T1000 (cell line): ENCODE measurements around the gene EXOC8.

ENCODE experiments used
- DNase-seq: peaks from one replicate; lab custom pipeline; 2025; ENCODE audit warnings: mixed read lengths; lab: John Stamatoyannopoulos, UW

EXOC8 gene, protein sequence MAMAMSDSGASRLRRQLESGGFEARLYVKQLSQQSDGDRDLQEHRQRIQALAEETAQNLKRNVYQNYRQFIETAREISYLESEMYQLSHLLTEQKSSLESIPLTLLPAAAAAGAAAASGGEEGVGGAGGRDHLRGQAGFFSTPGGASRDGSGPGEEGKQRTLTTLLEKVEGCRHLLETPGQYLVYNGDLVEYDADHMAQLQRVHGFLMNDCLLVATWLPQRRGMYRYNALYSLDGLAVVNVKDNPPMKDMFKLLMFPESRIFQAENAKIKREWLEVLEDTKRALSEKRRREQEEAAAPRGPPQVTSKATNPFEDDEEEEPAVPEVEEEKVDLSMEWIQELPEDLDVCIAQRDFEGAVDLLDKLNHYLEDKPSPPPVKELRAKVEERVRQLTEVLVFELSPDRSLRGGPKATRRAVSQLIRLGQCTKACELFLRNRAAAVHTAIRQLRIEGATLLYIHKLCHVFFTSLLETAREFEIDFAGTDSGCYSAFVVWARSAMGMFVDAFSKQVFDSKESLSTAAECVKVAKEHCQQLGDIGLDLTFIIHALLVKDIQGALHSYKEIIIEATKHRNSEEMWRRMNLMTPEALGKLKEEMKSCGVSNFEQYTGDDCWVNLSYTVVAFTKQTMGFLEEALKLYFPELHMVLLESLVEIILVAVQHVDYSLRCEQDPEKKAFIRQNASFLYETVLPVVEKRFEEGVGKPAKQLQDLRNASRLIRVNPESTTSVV

DNA sequence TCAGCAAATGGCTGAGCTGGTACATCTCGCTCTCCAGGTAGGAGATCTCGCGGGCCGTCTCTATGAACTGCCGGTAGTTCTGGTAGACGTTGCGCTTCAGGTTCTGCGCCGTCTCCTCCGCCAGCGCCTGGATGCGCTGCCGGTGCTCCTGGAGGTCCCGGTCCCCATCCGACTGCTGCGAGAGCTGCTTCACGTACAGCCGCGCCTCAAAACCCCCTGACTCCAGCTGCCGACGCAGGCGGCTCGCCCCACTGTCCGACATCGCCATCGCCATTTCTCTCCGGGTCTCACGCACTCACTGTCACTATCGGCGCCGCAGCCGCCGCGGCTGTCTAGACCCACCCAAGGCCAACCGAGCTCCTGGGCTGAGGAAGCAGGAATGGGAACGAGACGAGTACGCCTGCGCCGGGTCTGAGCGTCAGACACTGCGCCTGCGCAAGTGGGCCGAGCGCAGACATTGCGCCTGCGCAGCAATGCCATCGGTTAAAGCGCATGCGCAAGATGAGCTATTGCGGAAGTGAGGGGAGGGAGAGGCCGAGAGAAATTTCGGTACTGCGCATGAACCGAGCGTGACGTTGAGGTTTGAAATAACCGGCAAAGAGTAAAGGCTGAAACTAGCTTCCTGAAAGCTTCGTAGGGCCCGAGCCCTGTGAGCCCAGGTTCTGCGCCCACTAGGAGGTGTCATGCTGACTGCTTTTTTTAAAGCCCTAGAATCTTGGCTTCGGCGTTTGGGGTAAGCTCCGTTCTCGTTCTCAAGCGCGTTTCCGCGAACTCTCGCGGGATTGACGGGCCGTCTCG, at the start of gene EXOC8:
Gene EXOC8 (minus strand): TSS at position 381 of the 798 bp plus-strand sequence. CDS start 107 bp downstream, at position 274.
- DNase-seq: peak; percentile 96

DNA sequence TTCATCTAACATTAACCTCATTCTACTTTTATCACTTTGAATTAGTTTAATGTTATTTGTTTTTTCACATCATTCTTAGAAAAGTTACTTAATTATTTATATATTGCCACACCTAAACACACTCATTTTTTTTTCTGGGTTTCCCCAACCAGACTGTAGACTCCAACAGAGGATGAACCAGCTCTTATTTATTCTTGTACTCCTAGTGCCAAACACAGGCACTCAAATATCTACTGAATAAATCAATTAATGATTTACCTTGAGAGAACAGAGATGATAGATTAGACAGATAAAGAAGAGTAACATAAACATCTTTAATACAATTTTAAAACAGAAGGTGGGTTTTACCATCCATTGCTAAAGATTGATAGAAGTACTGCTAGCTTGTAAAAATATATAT, 48.8 kb upstream of the EXOC8 start:
- DNase-seq: no peak

DNA sequence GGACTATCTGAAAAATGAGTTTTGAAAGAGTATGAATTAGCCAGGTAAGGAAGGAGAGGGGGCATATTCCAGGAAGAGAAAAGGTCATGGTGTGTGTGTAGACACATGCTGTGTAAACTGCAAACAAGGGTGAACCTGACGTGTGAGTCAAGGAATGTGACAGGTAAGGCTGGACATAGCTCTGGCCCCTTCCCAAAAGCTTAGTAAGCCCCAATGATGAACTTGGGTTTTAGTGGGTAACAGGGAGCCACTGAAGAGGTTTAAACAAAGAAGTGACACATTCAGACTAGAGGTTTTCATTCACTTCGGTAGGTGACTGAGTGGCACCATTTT, 47.7 kb upstream of the EXOC8 start:
- no peak for DNase-seq

DNA sequence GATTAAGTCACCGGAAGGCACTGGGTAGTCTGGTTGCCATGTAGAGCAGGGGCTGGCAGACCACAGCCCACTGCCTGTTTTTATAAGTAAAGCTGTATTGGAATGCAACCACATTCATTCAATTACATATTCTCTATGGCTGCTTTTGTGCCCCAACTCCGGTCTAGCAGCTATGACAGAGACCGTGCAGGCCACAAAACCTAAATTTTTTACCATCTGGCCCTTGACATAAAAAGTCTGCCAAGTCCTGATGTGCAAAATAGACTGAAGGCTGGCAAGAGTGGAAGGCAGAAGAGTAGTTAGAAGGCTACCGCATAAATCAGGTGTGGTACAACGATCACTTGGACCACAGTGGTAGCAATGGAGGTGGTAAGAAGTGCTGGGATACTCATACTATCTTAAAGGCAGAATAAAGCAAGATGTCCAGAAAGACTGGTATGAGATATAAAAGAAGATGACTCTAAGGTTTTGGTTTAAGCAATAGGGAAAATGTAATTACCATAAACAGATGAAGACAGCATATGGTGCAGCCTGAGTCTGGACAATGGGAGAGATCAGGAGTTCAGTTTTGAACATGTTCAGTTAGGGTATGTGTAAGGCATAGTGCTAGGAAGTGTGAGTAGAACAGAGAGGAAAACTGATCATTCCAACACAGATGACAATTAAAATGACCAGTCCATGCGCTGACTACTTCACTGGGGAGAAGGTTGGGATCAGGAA, 47.2 kb upstream of the EXOC8 start:
- DNase-seq: no peak

DNA sequence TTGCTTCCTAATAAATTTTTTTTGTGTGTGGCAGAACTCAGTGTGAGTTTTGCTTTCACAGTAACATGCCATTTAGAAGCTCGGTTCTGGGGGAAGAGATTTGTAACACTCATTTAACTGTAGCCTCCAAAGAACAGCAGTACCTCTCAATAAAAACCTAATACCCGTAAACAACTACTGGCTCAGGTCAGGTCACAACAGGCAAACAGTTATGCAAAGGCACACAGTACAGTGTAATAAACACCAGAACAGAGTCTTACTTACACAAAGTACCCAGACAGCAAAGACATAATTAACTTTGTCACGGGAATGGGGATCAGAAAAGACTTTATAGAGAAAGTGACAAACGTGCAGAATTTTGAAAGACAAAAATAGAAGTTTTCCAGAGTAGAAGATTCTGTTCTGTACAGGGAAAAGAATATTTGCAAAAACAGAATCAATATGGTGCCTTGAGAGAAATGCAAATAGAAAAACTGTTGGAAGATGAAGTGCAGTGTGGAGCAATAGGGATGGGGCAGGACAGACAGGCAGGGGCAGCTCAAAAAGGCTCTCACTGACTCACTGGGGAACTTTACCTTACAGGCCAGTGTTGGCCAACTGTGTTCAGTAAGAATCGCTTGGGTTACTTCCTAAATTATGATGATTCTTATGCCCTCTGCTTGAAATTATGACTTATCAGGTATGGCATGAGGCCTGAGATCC, 45.7 kb upstream of the EXOC8 start:
- DNase-seq: no peak

DNA sequence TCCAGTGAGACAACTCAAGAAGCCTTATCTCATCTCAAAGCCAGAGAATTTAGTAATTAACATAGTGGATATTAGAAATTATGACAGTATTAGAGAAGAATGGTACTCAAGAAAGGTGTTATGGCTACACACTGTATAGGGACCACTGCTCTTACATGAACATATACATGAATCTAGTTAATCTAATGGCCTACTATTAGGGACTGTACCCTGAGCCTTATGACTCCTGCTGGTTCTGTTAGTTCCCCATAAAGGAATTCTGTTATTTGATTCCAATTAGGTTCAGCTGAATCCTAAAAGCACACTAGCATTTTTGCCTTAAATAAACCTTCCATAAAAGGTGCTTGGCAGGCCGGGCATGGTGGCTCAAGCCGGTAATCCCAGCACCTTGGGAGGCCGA, 44.8 kb upstream of the EXOC8 start:
- DNase-seq: no peak

DNA sequence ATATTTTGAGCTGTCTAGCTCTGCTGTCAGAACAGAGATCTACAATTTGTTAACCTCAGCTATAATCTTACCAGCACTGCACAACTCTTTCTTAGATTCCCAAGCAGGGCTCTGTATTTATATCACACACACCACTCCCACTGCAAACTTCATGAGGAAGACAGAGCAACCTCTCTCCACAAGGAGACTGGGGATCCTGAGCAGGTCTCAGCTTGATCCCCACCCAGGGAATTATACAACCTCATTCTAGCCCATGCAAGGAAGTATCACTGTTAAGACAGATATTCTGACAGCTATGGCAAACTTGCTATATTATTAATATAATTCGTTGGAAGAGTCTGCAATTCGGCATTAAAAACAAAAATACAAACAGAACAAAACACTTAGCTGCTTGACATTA, 44.1 kb upstream of the EXOC8 start:
- no peak for DNase-seq

DNA sequence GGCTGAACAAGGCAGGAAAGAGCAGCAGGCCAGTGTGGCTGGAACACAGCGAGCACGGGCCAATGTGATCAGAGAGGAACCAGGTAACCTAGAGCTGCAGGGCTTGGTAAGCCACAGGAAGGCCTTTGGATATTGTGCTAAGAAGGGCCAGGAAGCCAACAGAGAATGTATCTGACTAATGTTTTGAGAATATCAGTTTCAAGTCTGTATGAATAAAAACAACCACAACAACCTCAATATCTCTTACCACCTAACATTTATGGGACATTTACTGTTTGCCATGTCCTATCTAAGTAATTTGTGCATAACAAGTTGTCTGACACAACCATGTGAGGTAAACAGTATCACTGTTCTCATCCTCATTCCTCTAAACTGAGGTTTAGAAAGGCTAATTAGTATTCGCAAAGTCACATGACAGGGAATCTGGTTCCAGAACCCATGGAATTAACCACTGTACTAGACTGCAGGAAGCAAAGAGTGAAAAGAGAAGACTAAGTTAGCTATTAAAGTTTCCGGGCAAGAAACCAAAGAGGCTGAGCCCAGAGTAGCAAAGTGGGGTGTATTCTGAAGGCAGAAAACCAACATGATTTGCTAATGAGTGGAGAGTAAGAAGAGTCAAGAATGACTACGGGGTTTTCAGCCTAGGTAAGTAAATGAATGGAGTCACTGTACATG, 39.4 kb upstream of the EXOC8 start:
- no peak for DNase-seq

DNA sequence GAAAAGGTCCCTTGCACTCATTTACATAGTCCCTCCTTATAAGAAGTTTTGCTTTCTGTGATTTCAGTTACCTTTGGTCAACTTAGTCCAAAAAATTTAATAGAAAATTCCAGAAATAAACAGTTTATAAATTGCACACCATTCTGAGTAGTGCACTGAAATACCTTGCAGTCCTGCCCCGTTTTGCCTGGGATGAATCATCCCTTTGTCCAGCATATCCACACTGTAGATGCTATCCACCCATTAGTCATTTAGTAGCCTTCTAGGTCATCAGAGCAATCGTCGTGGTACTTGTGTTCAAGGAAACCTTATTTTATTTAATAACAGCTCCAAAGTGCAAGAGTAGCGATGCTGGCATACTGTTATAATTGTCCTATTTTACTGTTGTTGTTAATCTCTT, 38.4 kb upstream of the EXOC8 start:
- no peak for DNase-seq

DNA sequence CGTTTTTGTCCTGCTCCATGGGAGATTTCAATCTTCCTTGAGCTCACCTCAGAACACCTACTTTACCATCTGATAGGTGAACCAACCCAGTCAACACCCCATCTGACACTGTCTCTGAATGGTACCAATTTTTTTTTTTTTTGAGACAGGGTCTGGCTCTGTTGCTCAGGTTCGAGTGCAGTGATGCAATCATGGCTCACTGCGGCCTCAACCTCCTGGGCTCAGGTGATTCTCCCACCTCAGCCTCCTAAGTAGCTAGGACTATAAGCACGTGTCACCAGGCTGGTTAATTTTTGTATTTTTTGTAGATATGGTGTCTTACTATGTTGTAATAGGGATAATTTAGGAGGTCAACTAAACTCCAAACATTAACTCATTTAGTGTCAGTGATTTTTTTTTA, 36.7 kb upstream of the EXOC8 start:
- DNase-seq: no peak

DNA sequence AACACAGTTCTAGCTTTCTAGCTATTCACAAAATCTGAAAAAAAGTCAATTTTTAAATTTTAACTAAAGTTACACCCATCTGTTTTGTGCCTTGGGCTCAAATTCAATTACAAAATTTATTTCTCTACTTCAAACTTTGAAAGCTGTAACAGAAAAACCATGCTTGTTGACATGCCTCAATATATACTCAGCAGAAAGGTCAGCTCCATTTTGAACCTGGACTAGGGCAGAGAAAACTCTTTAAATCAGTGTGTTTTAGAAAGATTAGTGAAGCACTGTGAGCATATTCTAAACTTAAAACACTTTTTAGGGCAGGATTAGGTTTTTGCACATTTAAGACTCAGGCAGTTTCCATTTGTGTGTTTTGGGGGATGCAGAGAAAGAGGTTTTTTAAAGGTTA, 34.8 kb upstream of the EXOC8 start:
- DNase-seq: no peak

DNA sequence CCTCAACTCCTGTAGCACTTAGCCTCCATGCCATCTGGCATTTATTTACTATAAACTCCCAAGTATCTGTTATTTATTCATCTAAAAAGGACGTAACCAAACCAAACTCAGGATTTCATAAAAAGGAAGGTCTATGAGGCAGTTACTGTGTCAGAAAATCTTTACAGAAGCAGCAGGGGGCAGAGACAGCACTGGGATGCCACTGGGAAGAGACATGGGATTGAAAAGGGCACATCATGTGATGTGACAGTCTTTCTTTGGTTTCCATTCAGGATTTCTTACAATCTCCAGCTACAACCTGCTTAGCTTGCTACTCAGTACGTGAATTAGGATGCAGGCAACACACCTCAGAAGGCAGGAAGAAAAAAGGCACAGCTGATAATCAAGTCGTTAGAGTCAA, 31.6 kb upstream of the EXOC8 start:
- no peak for DNase-seq

DNA sequence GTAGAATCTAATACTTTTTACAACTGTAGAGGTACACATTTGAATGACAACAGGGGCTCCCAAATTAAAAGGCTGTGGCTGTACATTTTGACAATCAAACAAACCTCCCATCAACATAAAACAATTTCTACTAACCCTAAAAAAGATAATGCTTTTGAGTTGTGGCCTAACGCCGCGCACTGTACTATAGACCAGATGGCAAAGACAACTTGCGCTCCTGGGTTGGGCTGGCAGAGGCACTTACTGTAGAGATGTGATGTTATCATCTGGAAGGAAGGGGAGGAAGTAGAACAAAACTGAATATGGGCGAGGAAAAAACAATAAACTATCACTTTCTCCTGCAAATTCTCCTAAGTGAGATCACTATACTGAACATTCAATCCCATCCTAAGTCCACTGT, 26.5 kb upstream of the EXOC8 start:
- no peak for DNase-seq

DNA sequence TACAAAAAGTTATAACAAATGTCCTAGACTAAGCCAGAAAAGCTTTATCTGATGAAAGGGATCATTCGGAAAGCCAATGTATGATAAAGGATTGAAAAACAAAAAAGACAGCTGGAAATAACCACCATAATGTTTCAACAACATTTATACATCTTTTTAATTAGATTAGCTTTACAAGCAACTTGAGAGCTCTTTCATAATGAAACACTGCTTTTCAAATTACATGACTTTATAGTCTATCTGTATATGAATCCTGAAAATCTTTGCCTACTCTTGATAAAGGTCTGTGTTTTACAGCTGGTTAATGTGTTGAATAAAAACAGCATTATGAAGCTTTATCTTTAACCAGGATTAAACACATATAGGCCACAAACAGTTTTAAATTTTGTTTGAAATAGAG, 26.0 kb upstream of the EXOC8 start:
- DNase-seq: no peak

DNA sequence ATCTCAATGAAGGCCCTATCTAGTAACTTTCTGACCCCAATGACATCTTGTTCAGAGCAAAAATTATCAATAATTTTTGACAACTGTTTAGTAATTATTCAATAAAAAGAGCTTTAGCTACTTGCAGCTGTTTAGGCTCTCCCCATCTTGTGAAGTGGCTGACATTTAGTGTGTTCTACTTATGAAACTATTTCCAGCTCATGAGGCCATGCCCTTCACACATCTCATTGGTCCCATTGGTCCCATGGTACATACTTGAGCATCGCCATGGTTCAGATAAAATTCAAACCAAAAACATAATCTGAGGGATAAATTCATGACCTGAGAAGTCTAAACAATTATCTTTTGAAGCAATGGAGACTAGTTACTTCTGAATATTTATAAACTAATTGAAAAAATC, 24.7 kb upstream of the EXOC8 start:
- DNase-seq: no peak

DNA sequence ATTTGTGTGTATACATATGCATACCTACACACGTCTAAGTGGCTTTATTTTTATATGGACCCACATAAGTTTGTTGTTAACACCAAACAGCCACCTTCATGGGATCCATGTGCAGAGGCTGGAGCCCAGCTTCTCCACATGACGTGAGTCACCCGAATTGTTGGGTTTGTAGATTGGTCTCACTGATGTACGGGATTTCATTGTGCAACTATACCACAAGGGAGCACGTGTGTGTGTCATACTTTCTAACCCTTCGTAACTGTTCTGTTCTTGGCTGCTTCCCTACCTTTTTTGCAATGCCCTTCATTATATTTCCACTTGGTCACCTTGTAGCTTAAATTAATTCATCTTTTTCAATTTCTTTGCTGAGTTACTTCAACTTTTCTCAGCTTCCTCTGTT, 21.5 kb upstream of the EXOC8 start:
- no peak for DNase-seq

DNA sequence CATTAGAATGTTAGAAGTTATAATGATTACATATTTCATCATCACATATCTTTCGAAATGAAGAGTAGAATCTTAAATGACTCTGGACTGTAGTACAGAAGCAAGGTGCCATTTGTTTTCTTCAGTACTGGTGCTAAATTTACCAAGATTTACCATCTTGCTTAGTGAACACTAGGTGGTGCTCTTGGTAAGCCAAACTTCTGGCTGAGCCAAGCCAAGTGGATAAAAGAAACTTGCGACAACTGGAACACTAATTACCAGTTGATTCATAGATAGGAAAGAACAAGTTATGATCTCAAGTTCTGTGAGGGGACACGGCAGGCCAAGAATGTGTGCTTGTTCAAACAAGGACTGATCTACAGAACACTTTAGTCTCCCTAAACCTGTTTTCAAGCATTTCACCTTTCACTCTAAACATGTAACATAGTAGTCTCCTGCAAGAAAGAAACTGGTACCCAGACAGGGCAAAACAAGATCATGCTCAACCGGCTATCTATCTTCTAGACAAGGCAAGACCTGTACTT, 20.2 kb upstream of the EXOC8 start:
- DNase-seq: no peak

DNA sequence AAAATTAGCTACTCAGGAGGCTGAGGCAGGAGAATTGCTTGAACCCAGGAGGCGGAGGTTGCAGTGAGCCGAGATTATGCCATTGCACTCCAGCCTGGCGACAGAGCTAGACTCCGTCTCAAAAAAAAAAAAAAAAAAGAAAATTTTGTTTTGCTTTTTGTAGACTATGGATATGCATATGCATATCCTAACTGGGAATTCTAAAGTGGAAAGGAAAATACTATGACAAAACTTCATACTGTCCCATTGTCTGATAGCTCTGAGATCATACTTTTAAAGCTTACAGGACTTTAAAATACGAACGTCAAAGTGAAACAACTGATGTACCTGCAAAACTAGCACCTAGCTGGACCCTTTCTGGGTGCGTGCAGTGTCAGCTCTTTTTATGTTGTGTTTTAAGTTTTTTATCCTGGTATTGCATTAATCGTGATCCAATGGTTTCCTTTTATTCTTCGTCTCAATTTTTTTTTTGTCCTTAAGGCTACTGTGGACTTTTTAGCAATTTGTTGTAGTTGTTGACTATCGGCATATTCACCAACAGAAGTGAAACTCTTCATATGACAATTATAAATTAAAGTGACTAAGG, 19.6 kb upstream of the EXOC8 start:
- DNase-seq: no peak

DNA sequence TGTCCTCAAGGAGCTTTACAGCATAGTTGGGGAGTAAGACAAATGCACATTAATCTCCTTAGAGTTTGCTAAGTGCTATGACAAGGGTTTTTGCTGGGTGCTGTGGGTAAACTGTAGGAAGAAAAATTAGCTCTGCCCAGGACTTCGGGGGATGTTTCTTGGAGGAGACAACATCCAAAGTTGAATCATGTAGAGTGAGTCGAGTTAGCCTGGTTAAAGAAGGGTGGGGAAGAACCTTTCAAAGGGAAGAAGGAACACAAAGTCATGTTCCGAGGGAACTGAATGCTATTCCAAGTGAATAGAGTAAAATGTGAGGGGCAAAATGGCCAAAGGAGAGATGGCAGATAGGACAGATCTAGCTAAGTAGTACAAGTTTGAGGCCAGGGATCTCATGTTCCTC, 17.5 kb upstream of the EXOC8 start:
- DNase-seq: no peak

DNA sequence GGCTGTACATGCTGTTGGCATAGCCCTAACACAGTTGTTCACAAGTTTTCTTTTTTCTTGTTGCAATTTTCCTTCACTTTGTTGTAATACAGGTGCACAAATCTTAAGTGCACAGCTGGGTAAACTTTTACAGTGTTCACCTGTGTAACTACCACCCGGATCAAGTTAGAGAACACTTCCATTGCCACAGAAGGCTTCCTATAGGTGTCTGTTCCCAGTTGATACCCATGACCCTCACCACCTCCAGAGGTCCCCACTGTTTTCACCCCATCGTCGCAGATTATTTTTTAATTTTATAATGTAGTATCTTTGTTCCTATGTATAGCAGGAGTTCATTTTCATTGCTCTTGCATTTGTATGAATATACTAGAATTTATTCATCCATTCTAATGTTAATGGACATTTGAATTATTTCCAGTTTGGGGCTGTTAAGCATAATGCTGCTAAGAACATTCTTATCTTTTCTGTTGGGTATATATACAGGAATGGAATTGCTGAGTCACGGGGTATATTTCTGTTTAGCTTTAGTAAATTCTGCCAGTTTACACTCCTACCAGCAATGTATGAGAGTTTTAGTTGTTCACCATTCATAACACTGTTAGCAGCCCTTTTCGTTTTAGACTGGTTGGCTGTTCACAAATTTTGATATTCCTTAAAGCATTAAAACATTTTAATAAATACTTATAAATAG, 16.8 kb upstream of the EXOC8 start:
- DNase-seq: no peak
